GM12865 (cell line): Measurements from ENCODE around the gene JADE1.

Experiments used
- DNase-seq: peaks from one replicate; pipeline ENCODE4 v3.0.0; 2010; ENCODE audit warnings: low read depth
- H3K4me3 ChIP-seq: 2 replicates; pipeline ENCODE4 v1.5.1; 2011; ENCODE audit warnings: mild to moderate bottlenecking, low read depth, low read length, control low read depth
- TF ChIP-seq, protein P1 (sequence below): IDR thresholded peaks from 2 replicates; pipeline ENCODE4 v1.5.1; 2011; ENCODE audit warnings: low read length, control low read depth, low read depth, inconsistent platforms; ENCODE audit not compliant: insufficient read depth; ENCODE audit errors: missing control alignments

Gene JADE1

DNA sequence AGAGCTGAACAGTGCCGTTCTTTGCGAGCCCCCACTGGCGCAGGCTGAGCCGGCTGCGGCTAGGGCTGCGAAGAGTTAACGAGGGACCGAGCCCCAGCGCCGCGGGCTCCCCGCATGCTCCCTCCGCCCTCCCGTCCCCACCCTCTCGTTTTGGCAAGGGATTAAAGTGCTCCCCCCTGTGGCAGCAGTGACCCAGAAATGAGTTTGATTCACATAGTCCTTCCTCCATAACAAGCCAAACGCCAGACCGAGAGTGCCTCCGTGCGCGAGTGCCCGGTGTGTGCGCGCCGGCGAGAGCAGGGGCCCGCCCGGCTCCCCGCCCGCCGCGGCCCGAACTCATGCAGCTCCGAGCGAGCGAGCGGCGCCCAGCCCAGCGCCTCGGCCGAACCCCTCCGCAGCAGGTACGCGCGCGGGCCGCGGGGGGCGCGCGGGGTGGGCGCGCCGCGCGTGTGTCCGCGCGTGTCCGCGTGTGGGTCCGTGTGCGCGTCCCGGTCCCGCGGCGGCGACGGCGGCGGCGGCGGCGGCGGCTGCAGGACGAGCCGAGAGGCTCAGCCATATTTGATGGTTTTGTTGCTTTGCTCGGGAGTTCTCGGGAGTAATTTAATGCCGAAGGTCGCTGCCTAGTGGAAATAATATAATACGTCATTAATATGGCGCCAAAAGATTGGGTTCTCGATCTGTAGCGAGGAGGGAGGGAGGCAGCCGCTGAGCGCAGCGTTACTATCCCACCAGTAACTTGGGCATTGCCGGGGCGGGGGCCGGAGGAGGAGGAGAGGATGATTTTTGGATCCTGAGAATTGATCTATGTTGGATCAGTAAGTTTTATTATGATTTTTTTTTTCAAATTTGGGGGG lies at the start of gene JADE1:
JADE1 (plus strand) TSS at position 224 of the 854 bp plus-strand sequence. CDS start 22,059 bp downstream, outside the sequence.
- TF ChIP-seq, protein P1, sequence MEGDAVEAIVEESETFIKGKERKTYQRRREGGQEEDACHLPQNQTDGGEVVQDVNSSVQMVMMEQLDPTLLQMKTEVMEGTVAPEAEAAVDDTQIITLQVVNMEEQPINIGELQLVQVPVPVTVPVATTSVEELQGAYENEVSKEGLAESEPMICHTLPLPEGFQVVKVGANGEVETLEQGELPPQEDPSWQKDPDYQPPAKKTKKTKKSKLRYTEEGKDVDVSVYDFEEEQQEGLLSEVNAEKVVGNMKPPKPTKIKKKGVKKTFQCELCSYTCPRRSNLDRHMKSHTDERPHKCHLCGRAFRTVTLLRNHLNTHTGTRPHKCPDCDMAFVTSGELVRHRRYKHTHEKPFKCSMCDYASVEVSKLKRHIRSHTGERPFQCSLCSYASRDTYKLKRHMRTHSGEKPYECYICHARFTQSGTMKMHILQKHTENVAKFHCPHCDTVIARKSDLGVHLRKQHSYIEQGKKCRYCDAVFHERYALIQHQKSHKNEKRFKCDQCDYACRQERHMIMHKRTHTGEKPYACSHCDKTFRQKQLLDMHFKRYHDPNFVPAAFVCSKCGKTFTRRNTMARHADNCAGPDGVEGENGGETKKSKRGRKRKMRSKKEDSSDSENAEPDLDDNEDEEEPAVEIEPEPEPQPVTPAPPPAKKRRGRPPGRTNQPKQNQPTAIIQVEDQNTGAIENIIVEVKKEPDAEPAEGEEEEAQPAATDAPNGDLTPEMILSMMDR = peak; percentile 72
- H3K4me3 ChIP-seq = peak within 1 kb of the TSS; percentile 91

DNA sequence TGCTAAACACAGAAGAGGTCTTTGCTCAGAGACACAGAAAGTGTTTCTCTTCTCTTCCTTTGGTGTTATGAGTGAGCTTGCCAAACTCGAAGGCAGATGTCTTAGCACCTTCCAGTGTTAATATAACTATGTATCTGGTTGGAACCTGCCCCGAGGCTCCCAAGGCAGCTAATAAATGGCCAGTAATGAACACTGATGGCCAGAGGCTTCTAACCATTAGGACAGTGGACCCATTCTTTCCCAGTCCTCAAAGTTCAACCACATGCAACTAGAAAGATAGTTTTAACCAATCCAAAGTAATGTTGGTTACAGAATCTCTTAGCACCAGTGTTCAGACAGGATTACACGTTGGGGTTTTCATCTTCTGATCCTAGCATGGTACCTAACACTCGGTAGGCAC lies 42.7 kb upstream of the JADE1 start:
- no peak overlapping the region for H3K4me3 ChIP-seq
- TF ChIP-seq, protein P1 = no peak
- DNase-seq = no peak

More for the DNA sequence above, at the start of gene JADE1:
- DNase-seq = peak; percentile 96

DNA sequence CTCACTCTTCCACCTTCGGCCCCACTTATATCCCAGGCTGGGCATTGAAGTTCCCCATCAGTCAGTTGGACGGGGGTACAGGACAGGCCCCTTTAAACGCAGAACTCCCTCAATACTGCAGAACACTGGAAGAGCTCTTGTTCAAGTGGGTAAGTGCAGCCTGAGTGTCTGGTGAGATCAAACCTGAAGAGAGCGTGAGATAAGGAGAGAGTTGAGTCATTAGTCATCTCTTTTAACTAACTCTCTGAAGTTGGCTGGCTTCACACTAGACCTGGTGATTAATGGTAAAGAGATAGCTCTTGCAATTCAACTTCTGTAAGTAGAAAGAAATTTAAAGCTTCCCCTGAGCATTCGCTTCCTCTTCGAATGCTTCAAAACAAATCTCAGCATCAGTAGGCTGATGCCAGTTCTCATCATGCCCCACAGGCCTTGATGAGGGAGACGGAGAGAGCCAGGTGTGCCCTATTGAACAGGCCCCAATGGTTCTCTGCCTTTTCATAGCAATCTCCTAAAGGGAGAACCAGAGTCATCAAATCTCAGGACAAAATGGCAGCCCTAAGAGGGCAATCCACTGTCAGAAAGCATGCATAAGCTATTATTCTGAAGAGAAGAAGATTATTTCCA lies 41.0 kb upstream of the JADE1 start:
- no peak for DNase-seq
- TF ChIP-seq, protein P1 = no peak

DNA sequence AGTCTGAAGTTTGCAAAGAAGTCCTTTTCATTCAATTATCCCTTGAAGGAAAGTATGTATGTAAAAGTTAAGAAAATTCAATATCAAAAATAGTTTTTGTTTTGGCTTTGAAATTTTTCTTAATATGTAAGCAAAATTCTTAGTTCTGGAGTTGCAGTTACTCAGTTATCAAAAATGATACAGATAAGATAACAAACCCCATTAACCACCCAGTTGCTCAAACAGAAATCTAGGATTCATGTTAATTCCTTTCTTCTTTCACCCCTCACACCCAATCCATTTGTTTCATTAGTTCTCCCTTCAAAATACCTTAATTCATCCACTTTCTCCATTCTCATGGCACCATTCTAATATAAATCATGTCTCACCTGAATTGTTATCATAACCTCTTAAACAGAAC lies 40.5 kb upstream of the JADE1 start:
- no peak overlapping the region for H3K4me3 ChIP-seq
- DNase-seq = no peak
- TF ChIP-seq, protein P1 = no peak

More for the DNA sequence above, 41.0 kb upstream of the JADE1 start:
- no peak overlapping the region for H3K4me3 ChIP-seq

DNA sequence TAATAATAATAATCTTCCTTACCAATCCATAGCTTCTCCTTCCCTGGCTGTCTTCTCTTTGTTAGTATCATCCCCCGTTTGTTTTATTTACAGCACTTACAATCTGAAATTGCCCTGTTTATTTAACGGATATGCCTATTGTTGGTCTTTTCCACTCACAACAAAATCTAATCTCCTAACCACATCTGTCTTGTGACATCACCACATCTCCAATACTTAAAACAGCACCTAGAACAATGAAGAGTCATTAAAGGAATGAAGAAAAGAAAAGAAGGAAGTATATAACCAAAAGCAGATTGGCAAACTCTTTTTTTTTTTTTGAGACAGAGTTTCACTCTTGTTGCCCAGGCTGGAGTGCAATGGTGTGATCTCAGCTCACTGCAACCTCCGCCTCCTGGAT lies 38.7 kb upstream of the JADE1 start:
- DNase-seq = no peak
- TF ChIP-seq, protein P1 = no peak
- H3K4me3 ChIP-seq = no peak overlapping the region

DNA sequence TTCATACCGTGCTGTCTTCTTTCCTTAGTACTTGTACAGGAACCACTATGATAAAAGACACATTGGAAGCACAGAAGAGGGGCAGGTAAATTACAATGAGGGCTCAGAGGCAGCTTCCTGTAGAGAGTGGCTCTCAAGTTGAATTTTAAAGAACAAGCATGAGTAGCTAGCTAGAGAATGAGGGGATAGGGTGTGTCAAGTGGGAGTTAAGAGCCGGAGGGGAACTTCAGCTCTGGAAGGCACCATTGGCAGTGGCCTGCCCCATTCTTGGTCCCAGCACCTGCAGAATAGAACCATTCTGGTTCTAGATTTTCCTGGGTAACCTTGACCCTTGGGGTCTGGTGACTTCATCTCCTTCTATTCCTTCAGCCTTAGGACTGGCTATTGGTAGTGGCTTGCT lies 34.0 kb upstream of the JADE1 start:
- DNase-seq = no peak
- TF ChIP-seq, protein P1 = no peak
- no peak overlapping the region for H3K4me3 ChIP-seq
